Measurements from ENCODE around the gene LARGE1. TPM values are rescaled to one million over a fixed set of nuclear protein-coding genes. Genes with fewer than 3 reads are reported as not detected.

LARGE1 gene
- polyA plus RNA-seq, 3 donors = 0.05 to 0.13 TPM; not detected in 1

DNA sequence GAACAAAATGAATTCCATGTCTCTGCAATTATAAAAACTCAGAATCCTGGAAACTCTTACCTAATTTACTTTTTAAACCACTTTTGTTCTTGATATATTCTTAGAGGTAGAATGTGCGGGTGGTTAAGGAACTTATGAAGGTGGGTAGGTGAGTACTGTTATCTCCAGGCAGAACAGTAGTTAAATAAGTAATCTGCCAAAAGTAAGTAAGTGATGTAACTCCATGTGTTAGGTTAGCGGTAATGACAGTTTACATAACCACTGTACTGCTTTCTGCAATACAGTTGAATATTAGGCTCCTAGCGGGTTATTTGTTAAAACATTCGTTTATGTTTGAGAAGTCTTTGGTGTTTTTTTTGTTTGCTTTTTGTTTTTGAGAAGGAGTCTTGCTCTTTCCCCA is 7.1 kb downstream of the LARGE1 start:
- intact Hi-C loops (cut with micrococcal nuclease) = no loop called here
- Histone ChIP-seq H3K36me3 (replicated peaks in 1 of 2; ENCODE audit: control insufficient read depth in 1 of 2, insufficient read depth in 2 of 2, low read length in 2 of 2) (no peaks in the 10 kb centered on the region), H3K4me1 (ENCODE audit: control insufficient read depth in 1 of 2, insufficient read depth in 2 of 2, low read length in 2 of 2) (no peaks in the 10 kb centered on the region), H3K79me2 (ENCODE audit: insufficient read depth, low read length) (no peaks in the 10 kb centered on the region), H3K4me3 (replicated peaks in 1 of 3; ENCODE audit: low read depth in 2 of 3, low read length in 3 of 3) (no peak overlapping the region), H3K9ac (ENCODE audit: insufficient read depth, low read length, poor library complexity, severe bottlenecking) (no peak overlapping the region), H4K20me1 (ENCODE audit: insufficient read depth, low read length) (no peaks in the 10 kb centered on the region), H3K4me2 (replicated peaks; ENCODE audit: extremely low read depth, low read length, poor library complexity, severe bottlenecking) (no peak overlapping the region), H3K27ac (ENCODE audit: low read depth in 1 of 2, low read length in 2 of 2) (no peak overlapping the region), H3K9me3 (replicated peaks in 1 of 2; ENCODE audit: control insufficient read depth in 1 of 2, insufficient read depth in 1 of 2, low read length in 2 of 2) (no peaks in the 10 kb centered on the region), H2AFZ (ENCODE audit: insufficient read depth, low read depth, low read length, poor library complexity, severe bottlenecking) (no peak overlapping the region), H3K27me3 (ENCODE audit: control insufficient read depth in 2 of 2, insufficient read depth in 2 of 2, low read length in 2 of 2) (peaks cover 11 to 13% of the 10 kb centered on the region in 2 donors)
- H3K4me3 Mint-ChIP-seq = no peak overlapping the region
- WGBS (ENCODE audit: insufficient coverage) = 100% methylated on average over 1 of the region's 4 CpGs
- no peaks in the 10 kb centered on the region for H3K4me1 Mint-ChIP-seq
- H3K9me3 Mint-ChIP-seq = peaks cover 0 to 5% (median 3%) of the 10 kb centered on the region in 7 donors
- peaks cover 13 to 36% (median 14%) of the 10 kb centered on the region in 3 donors for H3K27me3 Mint-ChIP-seq (ENCODE audit: low read depth in 3 of 3)
- H3K36me3 Mint-ChIP-seq = no peaks in the 10 kb centered on the region
- TF ChIP-seq, protein P1, sequence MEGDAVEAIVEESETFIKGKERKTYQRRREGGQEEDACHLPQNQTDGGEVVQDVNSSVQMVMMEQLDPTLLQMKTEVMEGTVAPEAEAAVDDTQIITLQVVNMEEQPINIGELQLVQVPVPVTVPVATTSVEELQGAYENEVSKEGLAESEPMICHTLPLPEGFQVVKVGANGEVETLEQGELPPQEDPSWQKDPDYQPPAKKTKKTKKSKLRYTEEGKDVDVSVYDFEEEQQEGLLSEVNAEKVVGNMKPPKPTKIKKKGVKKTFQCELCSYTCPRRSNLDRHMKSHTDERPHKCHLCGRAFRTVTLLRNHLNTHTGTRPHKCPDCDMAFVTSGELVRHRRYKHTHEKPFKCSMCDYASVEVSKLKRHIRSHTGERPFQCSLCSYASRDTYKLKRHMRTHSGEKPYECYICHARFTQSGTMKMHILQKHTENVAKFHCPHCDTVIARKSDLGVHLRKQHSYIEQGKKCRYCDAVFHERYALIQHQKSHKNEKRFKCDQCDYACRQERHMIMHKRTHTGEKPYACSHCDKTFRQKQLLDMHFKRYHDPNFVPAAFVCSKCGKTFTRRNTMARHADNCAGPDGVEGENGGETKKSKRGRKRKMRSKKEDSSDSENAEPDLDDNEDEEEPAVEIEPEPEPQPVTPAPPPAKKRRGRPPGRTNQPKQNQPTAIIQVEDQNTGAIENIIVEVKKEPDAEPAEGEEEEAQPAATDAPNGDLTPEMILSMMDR (IDR thresholded peaks at IDR 0.05) = no peak
- no peak overlapping the region for H3K27ac Mint-ChIP-seq
- no peak for DNase-seq

- no peaks in the 10 kb centered on the region for H3K36me3 Mint-ChIP-seq
- peaks cover 2 to 13% (median 3%) of the 10 kb centered on the region in 3 donors for H3K27me3 Mint-ChIP-seq (ENCODE audit: low read depth in 3 of 3)
- H3K79me2 ChIP-seq (ENCODE audit: insufficient read depth, low read length) = no peaks in the 10 kb centered on the region
- H3K9me3 Mint-ChIP-seq = peaks cover 0 to 7% (median 3%) of the 10 kb centered on the region in 7 donors
- WGBS (ENCODE audit: insufficient coverage) = 92% methylated on average over 2 of the region's 6 CpGs
- TF ChIP-seq, protein P1 (IDR thresholded peaks at IDR 0.05) = no peak
- no peak overlapping the region for H3K4me3 Mint-ChIP-seq
- H3K27ac ChIP-seq (ENCODE audit: low read depth in 1 of 2, low read length in 2 of 2) = no peak overlapping the region
- no peak overlapping the region for H3K9ac ChIP-seq (ENCODE audit: insufficient read depth, low read length, poor library complexity, severe bottlenecking)
- H3K36me3 ChIP-seq (replicated peaks in 1 of 2; ENCODE audit: control insufficient read depth in 1 of 2, insufficient read depth in 2 of 2, low read length in 2 of 2) = no peaks in the 10 kb centered on the region
- no peak for DNase-seq
- no peaks in the 10 kb centered on the region for H3K27me3 ChIP-seq (ENCODE audit: control insufficient read depth in 2 of 2, insufficient read depth in 2 of 2, low read length in 2 of 2)
- H3K4me1 ChIP-seq (ENCODE audit: control insufficient read depth in 1 of 2, insufficient read depth in 2 of 2, low read length in 2 of 2) = no peaks in the 10 kb centered on the region
- H3K4me1 Mint-ChIP-seq = no peaks in the 10 kb centered on the region
- no peaks in the 10 kb centered on the region for H3K9me3 ChIP-seq (replicated peaks in 1 of 2; ENCODE audit: control insufficient read depth in 1 of 2, insufficient read depth in 1 of 2, low read length in 2 of 2)
- no peak overlapping the region for H3K4me3 ChIP-seq (replicated peaks in 1 of 3; ENCODE audit: low read depth in 2 of 3, low read length in 3 of 3)
- H3K4me2 ChIP-seq (replicated peaks; ENCODE audit: extremely low read depth, low read length, poor library complexity, severe bottlenecking) = no peak overlapping the region
- no peaks in the 10 kb centered on the region for H4K20me1 ChIP-seq (ENCODE audit: insufficient read depth, low read length)
- no peak overlapping the region for H3K27ac Mint-ChIP-seq
- intact Hi-C loops (cut with micrococcal nuclease) = no loop called here
- H2AFZ ChIP-seq (ENCODE audit: insufficient read depth, low read depth, low read length, poor library complexity, severe bottlenecking) = no peak overlapping the region
Measured at GRCh38 chr22:33909911-33910310, 10.4 kb downstream of the LARGE1 start.
